Endothelial cell of umbilical vein (primary cell): Measurements from ENCODE around the gene BMP10. TPM values are rescaled to one million over a fixed set of nuclear protein-coding genes. Genes with fewer than 3 reads are reported as not detected.

Source experiments
- BruUV-seq: library from RNA; stranded (reverse); fragments of 400-500 nt; replicated peaks from 2 replicates; lab custom pipeline; 2021; lab: Mats Ljungman, UMichigan
- CTCF ChIA-PET: fragments of 300-600, 350-600 bp; sonication (Branson Sonifier 250); formaldehyde crosslinking; loops from one replicate; lab custom pipeline; 2021; ENCODE audit warnings: antibody characterized with exemption, inconsistent platforms; lab: Charles Lee
- POLR2A ChIA-PET: fragments of 300-600, 350-600 bp; sonication (Branson Sonifier 250); formaldehyde crosslinking; loops from one replicate; lab custom pipeline; 2021; ENCODE audit warnings: antibody characterized with exemption, inconsistent platforms; lab: Charles Lee
- DNase-seq: peaks from one replicate; pipeline ENCODE4 v3.0.0-alpha.2; 2011; ENCODE audit warnings: low read depth, low spot score
- FAIRE-seq: peaks from 2 replicates; lab custom pipeline; 2011; peaks lifted over from hg19 to GRCh38; lab: Jason Lieb, UNC
- H2AFZ ChIP-seq: 2 replicates; pipeline ENCODE4 v1.6.0; 2012; ENCODE audit warnings: low read depth, low read length, control low read depth, inconsistent platforms
- H3K27ac ChIP-seq: 2 replicates; pipeline ENCODE4 v1.5.1; 2011; ENCODE audit warnings: low read depth, mild to moderate bottlenecking, control low read depth, low read length, moderate library complexity; ENCODE audit not compliant: insufficient read depth
- H3K27me3 ChIP-seq, 2 experiments: 2 replicates each; pipeline versions ENCODE4 v1.6.0 to v1.6.1; 2011; ENCODE audit warnings: low read length in 2 of 2, mixed read lengths in 1 of 2; ENCODE audit not compliant: control insufficient read depth in 2 of 2, insufficient read depth in 2 of 2
- H3K36me3 ChIP-seq, 2 experiments: 2 replicates in 1 of 2; 3 replicates in 1 of 2; pipeline ENCODE4 v1.5.1; 2011; ENCODE audit warnings: low read length in 2 of 2, mild to moderate bottlenecking in 1 of 2, moderate library complexity in 1 of 2; ENCODE audit not compliant: control insufficient read depth in 2 of 2, insufficient read depth in 2 of 2; ENCODE audit errors: extremely low read depth in 1 of 2
- H3K4me1 ChIP-seq: 3 replicates; pipeline ENCODE4 v1.5.1; 2011; ENCODE audit warnings: mild to moderate bottlenecking, low read length; ENCODE audit not compliant: control insufficient read depth, insufficient read depth; ENCODE audit errors: extremely low read depth
- H3K4me2 ChIP-seq: 2 replicates; pipeline ENCODE4 v1.6.1; 2011; ENCODE audit warnings: low read length, control low read depth, mixed read lengths; ENCODE audit not compliant: insufficient read depth
- H3K4me3 ChIP-seq, 3 experiments: fragments of 200-600 bp in 1 of 3; sonication (generic), shearing (Covaris generic) in 1 of 3; replicated peaks in 1 of 3; 2 replicates each; pipeline ENCODE4 v1.5.1; 2011 to 2016; ENCODE audit warnings: control low read depth in 3 of 3, low read length in 3 of 3, mild to moderate bottlenecking in 2 of 3, inconsistent platforms in 1 of 3, low read depth in 1 of 3, moderate library complexity in 1 of 3; ENCODE audit not compliant: insufficient read depth in 1 of 3
- H3K79me2 ChIP-seq: 2 replicates; pipeline ENCODE4 v1.6.0; 2012; ENCODE audit warnings: low read length, inconsistent platforms; ENCODE audit not compliant: control insufficient read depth, insufficient read depth
- H3K9ac ChIP-seq: replicated peaks from 2 replicates; pipeline ENCODE3; 2011; ENCODE audit warnings: low read length, control low read depth; ENCODE audit not compliant: insufficient read depth; ENCODE audit errors: extremely low read depth
- H3K9me1 ChIP-seq: replicated peaks from 3 replicates; pipeline ENCODE4 v1.6.0; 2011; ENCODE audit warnings: mild to moderate bottlenecking, low read length; ENCODE audit not compliant: control insufficient read depth, insufficient read depth; ENCODE audit errors: extremely low read depth
- H3K9me3 ChIP-seq: replicated peaks from 2 replicates; pipeline ENCODE4 v1.5.1; 2012; ENCODE audit warnings: low read length, inconsistent platforms; ENCODE audit not compliant: control insufficient read depth, insufficient read depth
- H4K20me1 ChIP-seq: replicated peaks from 2 replicates; pipeline ENCODE3; 2011; ENCODE audit warnings: mild to moderate bottlenecking, low read length; ENCODE audit not compliant: control insufficient read depth, insufficient read depth; ENCODE audit errors: extremely low read depth
- EZH2 ChIP-seq: IDR thresholded peaks from 2 replicates; pipeline ENCODE4 v1.6.1; 2012; ENCODE audit warnings: borderline replicate concordance, low read depth, mild to moderate bottlenecking, moderate library complexity, low read length, inconsistent platforms; ENCODE audit not compliant: severe bottlenecking
- FOS ChIP-seq: IDR thresholded peaks from 2 replicates; pipeline ENCODE4 v1.6.1; 2011; ENCODE audit warnings: mild to moderate bottlenecking, low read length, moderate library complexity, borderline replicate concordance; ENCODE audit not compliant: insufficient read depth
- GATA2 ChIP-seq: IDR thresholded peaks from 2 replicates; pipeline ENCODE4 v1.7.0; 2011; ENCODE audit warnings: low read depth, mild to moderate bottlenecking, moderate library complexity, mixed read lengths, low read length; ENCODE audit not compliant: insufficient read length, insufficient read depth
- JUN ChIP-seq: IDR thresholded peaks from 2 replicates; pipeline ENCODE4 v1.6.1; 2011; ENCODE audit warnings: borderline replicate concordance, low read depth; ENCODE audit not compliant: insufficient read length, insufficient read depth
- MYC ChIP-seq: IDR thresholded peaks from one replicate; pipeline ENCODE4 v1.6.1; 2011; ENCODE audit warnings: mild to moderate bottlenecking, low read depth, low read length
- POLR2A ChIP-seq: IDR thresholded peaks from 2 replicates; pipeline ENCODE4 v1.6.1; 2012; ENCODE audit warnings: low read depth, mild to moderate bottlenecking, control low read depth, low read length
- POLR2AphosphoS5 ChIP-seq: IDR thresholded peaks from 2 replicates; pipeline ENCODE4 v1.6.1; 2012; ENCODE audit warnings: low read depth, mild to moderate bottlenecking, control low read depth, low read length, moderate library complexity; ENCODE audit not compliant: insufficient read depth
- dilution Hi-C: fragments of 300-500 bp; cut with MboI; formaldehyde crosslinking; loops from one replicate; pipeline ENCODE4 v1.15.0; 2019; ENCODE audit warnings: low sequenced_read_pairs; ENCODE audit not compliant: extremely low pct_ligation_motif_present
- intact Hi-C: fragments of 100-400 bp; cut with micrococcal nuclease; formaldehyde crosslinking; loops from one replicate; pipeline ENCODE4 v1.10.0; 2022
- polyA plus RNA-seq, 4 experiments: library from polyadenylated mRNA; depleted of rRNA in 3 of 4; stranded (reverse) in 3 of 4; unstranded in 1 of 4; fragments of >200 nt; gene quantifications; 2 replicates each; pipeline versions ENCODE4 v1.2.1 to v1.2.3, GENCODE V29; 2011 to 2012; ENCODE audit warnings: missing spikeins in 1 of 4
- total RNA-seq: library from RNA; stranded (reverse); gene quantifications from 2 replicates; pipeline ENCODE4 v1.2.3, GENCODE V29; 2021
- TF ChIP-seq, protein P1 (sequence below), 2 donors: IDR thresholded peaks; 1 replicate in 1 of 2; 2 replicates in 1 of 2; pipeline ENCODE4 v1.5.1; 2011; ENCODE audit warnings: low read length in 2 of 2, mild to moderate bottlenecking in 2 of 2, moderate library complexity in 2 of 2, control low read depth in 1 of 2, inconsistent platforms in 1 of 2, low read depth in 1 of 2; ENCODE audit not compliant: insufficient read depth in 1 of 2; ENCODE audit errors: extremely low read depth in 1 of 2
- TF ChIP-seq, protein P2 (sequence below): IDR thresholded peaks from 2 replicates; pipeline ENCODE4 v1.6.1; 2011; ENCODE audit not compliant: insufficient read depth, insufficient read length

BMP10 gene
- total and polyA plus RNA-seq, 2 donors (not counting 3 experiments of a cell fraction or from before 2014, with no cell fraction given) = not detected

DNA sequence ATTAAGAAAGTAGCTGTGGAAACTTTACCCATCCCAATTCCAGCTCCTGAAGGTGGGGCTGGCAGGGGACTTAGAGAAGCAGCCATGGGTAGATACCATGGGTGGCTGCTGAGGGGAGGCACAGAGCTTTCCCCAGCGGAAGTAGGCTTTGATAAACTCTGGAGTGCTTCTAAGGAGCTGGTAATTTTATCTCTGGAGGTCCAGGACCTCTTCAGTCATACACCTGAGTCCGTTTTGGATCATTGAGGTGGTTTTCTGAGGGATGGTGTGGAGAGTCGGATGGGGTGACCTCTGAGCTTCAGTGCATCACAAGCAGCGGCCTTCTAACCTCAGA lies 36.7 kb upstream of the BMP10 start:
- no peak overlapping the region for H3K4me3 ChIP-seq
- H4K20me1 ChIP-seq = no peaks in the 10 kb centered on the region
- TSS peak; percentile 99 for BruUV-seq
- no peaks in the 10 kb centered on the region for H3K9me1 ChIP-seq
- DNase-seq (no peak), FAIRE-seq (no peak)
- H3K4me1 ChIP-seq = peaks cover 32% of the 10 kb centered on the region
- H3K36me3 ChIP-seq = no peaks in the 10 kb centered on the region
- no peak overlapping the region for H3K9ac ChIP-seq
- intact Hi-C loops (loop anchor here (1.0 to 5.0 kb wide), 3 partner anchors 30 to 441 kb away; partner anchors contain the start of genes APLF and FBXO48), dilution Hi-C loops (no loop called here)
- H3K27ac ChIP-seq = peak overlapping the region; percentile 43
- H3K9me3 ChIP-seq = no peaks in the 10 kb centered on the region
- TF ChIP-seq, protein P1, sequence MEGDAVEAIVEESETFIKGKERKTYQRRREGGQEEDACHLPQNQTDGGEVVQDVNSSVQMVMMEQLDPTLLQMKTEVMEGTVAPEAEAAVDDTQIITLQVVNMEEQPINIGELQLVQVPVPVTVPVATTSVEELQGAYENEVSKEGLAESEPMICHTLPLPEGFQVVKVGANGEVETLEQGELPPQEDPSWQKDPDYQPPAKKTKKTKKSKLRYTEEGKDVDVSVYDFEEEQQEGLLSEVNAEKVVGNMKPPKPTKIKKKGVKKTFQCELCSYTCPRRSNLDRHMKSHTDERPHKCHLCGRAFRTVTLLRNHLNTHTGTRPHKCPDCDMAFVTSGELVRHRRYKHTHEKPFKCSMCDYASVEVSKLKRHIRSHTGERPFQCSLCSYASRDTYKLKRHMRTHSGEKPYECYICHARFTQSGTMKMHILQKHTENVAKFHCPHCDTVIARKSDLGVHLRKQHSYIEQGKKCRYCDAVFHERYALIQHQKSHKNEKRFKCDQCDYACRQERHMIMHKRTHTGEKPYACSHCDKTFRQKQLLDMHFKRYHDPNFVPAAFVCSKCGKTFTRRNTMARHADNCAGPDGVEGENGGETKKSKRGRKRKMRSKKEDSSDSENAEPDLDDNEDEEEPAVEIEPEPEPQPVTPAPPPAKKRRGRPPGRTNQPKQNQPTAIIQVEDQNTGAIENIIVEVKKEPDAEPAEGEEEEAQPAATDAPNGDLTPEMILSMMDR (IDR thresholded peaks at IDR 0.05; ENCODE audit: extremely low read depth in 1 of 2, insufficient read depth in 1 of 2, low read depth in 1 of 2, low read length in 2 of 2) = no peak
- TF ChIP-seq POLR2A (no peak), MYC (no peak), EZH2 (no peak), GATA2 (no peak), FOS (no peak), JUN (no peak), POLR2AphosphoS5 (no peak)
- TF ChIP-seq, protein P2, sequence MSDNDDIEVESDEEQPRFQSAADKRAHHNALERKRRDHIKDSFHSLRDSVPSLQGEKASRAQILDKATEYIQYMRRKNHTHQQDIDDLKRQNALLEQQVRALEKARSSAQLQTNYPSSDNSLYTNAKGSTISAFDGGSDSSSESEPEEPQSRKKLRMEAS = no peak
- CTCF ChIA-PET = interaction anchor here (0.8 to 6.5 kb wide), 27 partner anchors 11 to 445 kb away, joined by 3 to 146 read pairs (median 5); no protein-coding TSS in a partner anchor
- H2AFZ ChIP-seq = no peak overlapping the region
- no peaks in the 10 kb centered on the region for H3K79me2 ChIP-seq
- H3K4me2 ChIP-seq = no peak overlapping the region
- POLR2A ChIA-PET = interaction anchor here (0.7 to 2.2 kb wide), 4 partner anchors 11 to 58 kb away, joined by 3 to 6 read pairs (median 3); no protein-coding TSS in a partner anchor
- peaks cover 4 to 7% of the 10 kb centered on the region in 2 experiments for H3K27me3 ChIP-seq
